Measurements from ENCODE around the gene CNTNAP4.

The CNTNAP4 gene

DNA sequence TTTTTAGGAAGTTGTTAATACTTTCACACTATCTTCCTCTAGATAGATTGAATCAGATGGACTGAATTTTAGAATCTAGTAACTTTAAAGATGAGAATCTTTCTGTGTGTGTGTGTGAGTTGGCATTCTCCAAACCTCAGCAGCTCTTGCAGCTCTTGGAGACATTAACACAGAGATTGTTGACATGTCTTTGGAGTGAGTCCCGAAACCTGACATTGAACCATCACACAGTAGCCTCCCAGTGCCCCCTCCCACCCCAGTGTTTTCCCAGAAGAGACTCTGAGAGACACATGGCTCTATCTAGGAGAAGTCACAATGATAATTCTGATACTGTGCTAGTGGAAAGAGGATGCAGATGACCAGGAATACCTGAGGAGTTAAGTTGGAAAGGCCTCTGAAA is 103.9 kb downstream of the CNTNAP4 start:
- TF ChIP-seq FOXP2 (optimal IDR thresholded peaks at IDR 0.05; ENCODE audit: borderline replicate concordance, extremely low read depth, extremely low read length, insufficient read depth): no peak
- TF ChIP-seq TAF1 (IDR thresholded peaks at IDR 0.05; ENCODE audit: borderline replicate concordance, insufficient read depth, low read length): no peak
- no peak for TF ChIP-seq SIN3A (IDR thresholded peaks at IDR 0.05; ENCODE audit: borderline replicate concordance, insufficient read depth, low read length)
- TF ChIP-seq, protein P1, sequence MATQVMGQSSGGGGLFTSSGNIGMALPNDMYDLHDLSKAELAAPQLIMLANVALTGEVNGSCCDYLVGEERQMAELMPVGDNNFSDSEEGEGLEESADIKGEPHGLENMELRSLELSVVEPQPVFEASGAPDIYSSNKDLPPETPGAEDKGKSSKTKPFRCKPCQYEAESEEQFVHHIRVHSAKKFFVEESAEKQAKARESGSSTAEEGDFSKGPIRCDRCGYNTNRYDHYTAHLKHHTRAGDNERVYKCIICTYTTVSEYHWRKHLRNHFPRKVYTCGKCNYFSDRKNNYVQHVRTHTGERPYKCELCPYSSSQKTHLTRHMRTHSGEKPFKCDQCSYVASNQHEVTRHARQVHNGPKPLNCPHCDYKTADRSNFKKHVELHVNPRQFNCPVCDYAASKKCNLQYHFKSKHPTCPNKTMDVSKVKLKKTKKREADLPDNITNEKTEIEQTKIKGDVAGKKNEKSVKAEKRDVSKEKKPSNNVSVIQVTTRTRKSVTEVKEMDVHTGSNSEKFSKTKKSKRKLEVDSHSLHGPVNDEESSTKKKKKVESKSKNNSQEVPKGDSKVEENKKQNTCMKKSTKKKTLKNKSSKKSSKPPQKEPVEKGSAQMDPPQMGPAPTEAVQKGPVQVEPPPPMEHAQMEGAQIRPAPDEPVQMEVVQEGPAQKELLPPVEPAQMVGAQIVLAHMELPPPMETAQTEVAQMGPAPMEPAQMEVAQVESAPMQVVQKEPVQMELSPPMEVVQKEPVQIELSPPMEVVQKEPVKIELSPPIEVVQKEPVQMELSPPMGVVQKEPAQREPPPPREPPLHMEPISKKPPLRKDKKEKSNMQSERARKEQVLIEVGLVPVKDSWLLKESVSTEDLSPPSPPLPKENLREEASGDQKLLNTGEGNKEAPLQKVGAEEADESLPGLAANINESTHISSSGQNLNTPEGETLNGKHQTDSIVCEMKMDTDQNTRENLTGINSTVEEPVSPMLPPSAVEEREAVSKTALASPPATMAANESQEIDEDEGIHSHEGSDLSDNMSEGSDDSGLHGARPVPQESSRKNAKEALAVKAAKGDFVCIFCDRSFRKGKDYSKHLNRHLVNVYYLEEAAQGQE (IDR thresholded peaks at IDR 0.05; ENCODE audit: insufficient read depth in 1 of 2, low read depth in 2 of 2, low read length in 2 of 2): no peak
- no peak for TF ChIP-seq POLR2AphosphoS5 (IDR thresholded peaks at IDR 0.05; ENCODE audit: low read depth, low read length)

DNA sequence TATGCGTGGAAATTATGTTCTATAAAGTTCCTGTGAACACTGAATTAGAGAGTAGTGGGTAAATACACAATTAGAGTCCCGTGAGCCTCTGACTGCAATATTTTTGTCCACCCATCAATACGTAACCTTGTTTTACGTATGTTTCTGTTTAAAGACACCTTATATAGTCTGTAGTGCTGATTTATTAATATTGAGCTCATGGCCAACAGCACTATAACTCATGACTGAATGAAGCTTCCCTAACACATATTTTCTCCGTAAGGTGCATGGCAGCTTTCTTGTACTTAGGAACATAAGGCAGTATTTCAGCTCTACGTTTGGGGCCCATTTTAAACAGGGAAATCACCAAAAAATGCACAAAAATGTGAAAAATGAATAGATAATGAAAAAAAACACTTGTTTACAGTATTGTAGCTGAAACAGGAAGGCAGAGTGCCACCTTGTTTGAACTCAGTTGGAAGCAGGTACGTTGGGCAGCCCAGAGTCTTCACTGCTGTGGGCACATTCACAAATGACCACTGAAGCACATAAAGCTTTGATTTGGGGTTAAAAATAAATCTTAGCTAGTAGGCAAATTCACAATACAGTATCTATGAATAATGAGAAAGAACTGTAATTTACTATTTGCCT is 108.5 kb downstream of the CNTNAP4 start:
- no peak for TF ChIP-seq POLR2AphosphoS5 (IDR thresholded peaks at IDR 0.05; ENCODE audit: low read depth, low read length)
- TF ChIP-seq, protein P1 (IDR thresholded peaks at IDR 0.05; ENCODE audit: insufficient read depth in 1 of 2, low read depth in 2 of 2, low read length in 2 of 2): no peak
- no peak for TF ChIP-seq TAF1 (IDR thresholded peaks at IDR 0.05; ENCODE audit: borderline replicate concordance, insufficient read depth, low read length)
- TF ChIP-seq FOXP2 (optimal IDR thresholded peaks at IDR 0.05; ENCODE audit: borderline replicate concordance, extremely low read depth, extremely low read length, insufficient read depth): no peak
- TF ChIP-seq SIN3A (IDR thresholded peaks at IDR 0.05; ENCODE audit: borderline replicate concordance, insufficient read depth, low read length): no peak

DNA sequence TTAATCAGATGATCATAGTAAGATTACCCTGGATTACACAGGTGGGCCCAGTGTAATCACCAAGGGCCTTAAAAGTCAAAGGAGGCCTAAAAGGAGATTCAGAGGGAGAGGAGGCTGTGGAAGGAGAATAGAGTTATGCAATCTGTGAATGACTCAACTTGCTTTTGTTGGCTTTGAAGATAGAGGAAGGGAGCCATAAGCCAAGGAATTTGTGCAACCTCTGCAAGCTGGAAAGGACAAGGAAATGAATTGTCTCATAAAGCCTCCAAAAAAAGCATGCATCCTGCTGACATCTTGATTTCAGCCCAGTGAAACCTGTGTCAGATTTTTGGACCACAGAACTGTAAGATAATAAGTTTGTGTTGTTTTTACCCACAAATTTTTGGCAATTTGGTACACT is 109.6 kb downstream of the CNTNAP4 start:
- TF ChIP-seq FOXP2 (optimal IDR thresholded peaks at IDR 0.05; ENCODE audit: borderline replicate concordance, extremely low read depth, extremely low read length, insufficient read depth): no peak
- TF ChIP-seq SIN3A (IDR thresholded peaks at IDR 0.05; ENCODE audit: borderline replicate concordance, insufficient read depth, low read length): no peak
- no peak for TF ChIP-seq TAF1 (IDR thresholded peaks at IDR 0.05; ENCODE audit: borderline replicate concordance, insufficient read depth, low read length)
- TF ChIP-seq, protein P1 (IDR thresholded peaks at IDR 0.05; ENCODE audit: insufficient read depth in 1 of 2, low read depth in 2 of 2, low read length in 2 of 2): no peak
- no peak for TF ChIP-seq POLR2AphosphoS5 (IDR thresholded peaks at IDR 0.05; ENCODE audit: low read depth, low read length)

DNA sequence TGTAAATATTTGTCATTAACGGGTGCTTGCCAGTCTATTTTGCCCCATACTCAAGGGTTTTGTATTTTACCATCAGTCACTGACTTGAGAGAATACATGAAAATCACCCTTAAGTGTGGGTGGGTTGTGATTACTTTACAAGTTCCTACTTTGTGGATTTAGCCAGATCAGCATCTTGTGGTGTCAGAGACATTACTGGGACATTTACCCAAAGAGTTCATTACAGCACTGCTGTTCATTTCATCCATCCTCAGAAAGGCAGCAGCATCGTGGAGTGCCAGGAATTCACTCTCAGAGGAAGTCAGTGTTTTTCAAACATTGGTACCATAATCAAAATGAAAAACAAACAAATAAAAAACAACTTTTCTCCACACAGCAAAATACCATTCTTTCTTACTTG is 110.8 kb downstream of the CNTNAP4 start:
- TF ChIP-seq POLR2AphosphoS5 (IDR thresholded peaks at IDR 0.05; ENCODE audit: low read depth, low read length) (no peak), TAF1 (IDR thresholded peaks at IDR 0.05; ENCODE audit: borderline replicate concordance, insufficient read depth, low read length) (no peak), SIN3A (IDR thresholded peaks at IDR 0.05; ENCODE audit: borderline replicate concordance, insufficient read depth, low read length) (no peak)

DNA sequence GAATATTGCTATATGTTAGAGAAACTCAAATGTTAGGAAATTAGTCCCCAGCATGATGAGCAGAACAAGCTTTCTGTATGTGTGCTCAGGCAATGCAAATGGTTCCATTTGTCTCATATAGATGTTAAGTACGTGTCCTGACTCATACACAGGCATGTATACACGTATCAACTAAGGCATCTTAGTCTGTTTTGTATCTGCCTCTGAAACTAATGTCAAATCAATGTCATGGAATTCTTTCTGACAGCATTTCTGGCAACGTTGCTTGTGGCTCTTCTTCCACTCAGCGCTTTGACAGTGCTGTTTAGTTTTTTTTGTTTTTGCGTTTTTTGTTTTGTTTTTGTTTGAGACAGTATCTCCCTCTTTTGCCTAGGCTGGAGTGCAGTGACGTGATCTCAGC is 111.9 kb downstream of the CNTNAP4 start:
- TF ChIP-seq SIN3A (IDR thresholded peaks at IDR 0.05; ENCODE audit: borderline replicate concordance, insufficient read depth, low read length) (no peak), FOXP2 (optimal IDR thresholded peaks at IDR 0.05; ENCODE audit: borderline replicate concordance, extremely low read depth, extremely low read length, insufficient read depth) (no peak), POLR2AphosphoS5 (IDR thresholded peaks at IDR 0.05; ENCODE audit: low read depth, low read length) (no peak)

DNA sequence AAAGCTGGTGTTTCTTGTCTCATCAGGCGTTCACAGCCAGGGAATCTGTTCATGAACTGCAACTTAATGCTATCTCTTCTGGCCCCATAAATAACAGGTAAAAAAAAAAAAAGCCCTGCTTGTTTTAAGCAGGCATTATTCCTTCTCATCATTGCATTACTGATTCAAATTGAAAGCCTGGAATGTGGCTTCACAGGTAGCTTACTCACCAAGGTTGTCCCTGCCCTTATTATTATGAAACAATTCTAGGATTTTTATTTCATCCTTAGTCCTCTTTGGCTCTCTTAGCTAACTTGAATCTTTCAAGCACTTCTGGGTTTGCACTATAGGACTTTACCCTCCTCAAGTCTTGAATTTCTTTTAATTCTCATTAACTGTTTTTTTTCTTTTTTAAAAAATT is 113.3 kb downstream of the CNTNAP4 start:
- TF ChIP-seq SIN3A (IDR thresholded peaks at IDR 0.05; ENCODE audit: borderline replicate concordance, insufficient read depth, low read length) (no peak), FOXP2 (optimal IDR thresholded peaks at IDR 0.05; ENCODE audit: borderline replicate concordance, extremely low read depth, extremely low read length, insufficient read depth) (no peak), POLR2AphosphoS5 (IDR thresholded peaks at IDR 0.05; ENCODE audit: low read depth, low read length) (no peak), TAF1 (IDR thresholded peaks at IDR 0.05; ENCODE audit: borderline replicate concordance, insufficient read depth, low read length) (no peak)
- TF ChIP-seq, protein P1 (IDR thresholded peaks at IDR 0.05; ENCODE audit: insufficient read depth in 1 of 2, low read depth in 2 of 2, low read length in 2 of 2): no peak
